ENCODE results near the gene DNAJC5. TPM values are rescaled to one million over a fixed set of nuclear protein-coding genes. Genes with fewer than 3 reads are reported as not detected.
"Not testable (repeated sequence)": the region's sequence is repeated elsewhere in the genome, so short reads cannot be mapped to it uniquely, and the experiment has no call there.

DNAJC5 gene
- total RNA-seq, 1 donor from 2014 or later: 53.9 TPM

- Histone ChIP-seq H3K4me3 (ENCODE audit: low read depth, low read length) (no peak overlapping the region), H3K36me3 (ENCODE audit: control insufficient read depth, insufficient read depth, low read length) (no peaks in the 10 kb centered on the region), H3K27me3 (ENCODE audit: control insufficient read depth, insufficient read depth, low read length) (no peaks in the 10 kb centered on the region)
- TF ChIP-seq CTCF (IDR thresholded peaks at IDR 0.05; ENCODE audit: insufficient read depth, low read length, poor library complexity, severe bottlenecking): no peak
- no peak for DNase-seq (ENCODE audit: low read depth)
Measured at GRCh38 chr20:63923651-63924050, 28.7 kb downstream of the DNAJC5 start.

- H3K36me3 ChIP-seq (ENCODE audit: control insufficient read depth, insufficient read depth, low read length): peaks cover 1% of the 10 kb centered on the region
- TF ChIP-seq CTCF (IDR thresholded peaks at IDR 0.05; ENCODE audit: insufficient read depth, low read length, poor library complexity, severe bottlenecking): no peak
- no peaks in the 10 kb centered on the region for H3K27me3 ChIP-seq (ENCODE audit: control insufficient read depth, insufficient read depth, low read length)
- H3K4me3 ChIP-seq (ENCODE audit: low read depth, low read length): no peak overlapping the region
- DNase-seq (ENCODE audit: low read depth): no peak
Measured at GRCh38 chr20:63924241-63924640, 29.3 kb downstream of the DNAJC5 start.

- H3K36me3 ChIP-seq (ENCODE audit: control insufficient read depth, insufficient read depth, low read length): peaks cover 3% of the 10 kb centered on the region
- DNase-seq (ENCODE audit: low read depth): no peak
- H3K27me3 ChIP-seq (ENCODE audit: control insufficient read depth, insufficient read depth, low read length): no peaks in the 10 kb centered on the region
- TF ChIP-seq CTCF (IDR thresholded peaks at IDR 0.05; ENCODE audit: insufficient read depth, low read length, poor library complexity, severe bottlenecking): no peak
- H3K4me3 ChIP-seq (ENCODE audit: low read depth, low read length): no peak overlapping the region
Measured at GRCh38 chr20:63926298-63926697, 31.4 kb downstream of the DNAJC5 start.

GRCh38 chr20:63929071-63929470 lies 34.1 kb downstream of the DNAJC5 start:
- Histone ChIP-seq H3K4me3 (ENCODE audit: low read depth, low read length) (no peak overlapping the region), H3K27me3 (ENCODE audit: control insufficient read depth, insufficient read depth, low read length) (no peaks in the 10 kb centered on the region), H3K36me3 (ENCODE audit: control insufficient read depth, insufficient read depth, low read length) (peaks cover 4% of the 10 kb centered on the region)
- TF ChIP-seq CTCF (IDR thresholded peaks at IDR 0.05; ENCODE audit: insufficient read depth, low read length, poor library complexity, severe bottlenecking): no peak
- no peak for DNase-seq (ENCODE audit: low read depth)

- DNase-seq (ENCODE audit: low read depth); H3K27me3 ChIP-seq (ENCODE audit: control insufficient read depth, insufficient read depth, low read length); H3K36me3 ChIP-seq (ENCODE audit: control insufficient read depth, insufficient read depth, low read length); H3K4me3 ChIP-seq (ENCODE audit: low read depth, low read length): not testable (repeated sequence)
Measured at GRCh38 chr20:63929473-63929883, 34.6 kb downstream of the DNAJC5 start.

GRCh38 chr20:63930971-63931553 lies 36.1 kb downstream of the DNAJC5 start:
- no peak for TF ChIP-seq CTCF (IDR thresholded peaks at IDR 0.05; ENCODE audit: insufficient read depth, low read length, poor library complexity, severe bottlenecking)
- Histone ChIP-seq H3K4me3 (ENCODE audit: low read depth, low read length) (no peak overlapping the region), H3K36me3 (ENCODE audit: control insufficient read depth, insufficient read depth, low read length) (peaks cover 8% of the 10 kb centered on the region), H3K27me3 (ENCODE audit: control insufficient read depth, insufficient read depth, low read length) (no peaks in the 10 kb centered on the region)
- no peak for DNase-seq (ENCODE audit: low read depth)

Data from kidney epithelial cell (primary cell).